PC-9 (cell line): ENCODE data around the gene PTPRT. TPM values are rescaled to one million over a fixed set of nuclear protein-coding genes. Genes with fewer than 3 reads are reported as not detected.
A peak's percentile ranks its signal among the peaks of the same experiment; 100 is the strongest.

Source experiments
- BruUV-seq: library from RNA; stranded (reverse); fragments of 400-500 nt; replicated peaks from 2 replicates; lab custom pipeline; 2021; lab: Mats Ljungman, UMichigan
- CTCF ChIA-PET: fragments of 300-600 bp; sonication (Branson Sonifier 250); formaldehyde crosslinking; loops from one replicate; lab custom pipeline; 2022; ENCODE audit warnings: antibody characterized with exemption; lab: Charles Lee
- POLR2A ChIA-PET: fragments of 300-600 bp; sonication (Branson Sonifier 250); formaldehyde crosslinking; loops from one replicate; lab custom pipeline; 2022; ENCODE audit warnings: antibody characterized with exemption; ENCODE audit not compliant: unreplicated experiment; lab: Charles Lee
- DNase-seq, 2 experiments: peaks; one replicate each; pipeline versions ENCODE4 v3.0.0 to v3.0.0-alpha.2; 2015 to 2022; ENCODE audit warnings: mixed read lengths in 1 of 2
- H2AFZ ChIP-seq: fragments of 200-600 bp; sonication (generic); 2 replicates; pipeline ENCODE4 v1.8.1; 2017; ENCODE audit warnings: antibody characterized with exemption
- H3F3A ChIP-seq: fragments of 200-600 bp; sonication (generic); 2 replicates; pipeline ENCODE4 v1.8.1; 2017; ENCODE audit warnings: antibody characterized with exemption, mild to moderate bottlenecking, low read depth; ENCODE audit not compliant: insufficient read depth
- H3K27ac ChIP-seq: fragments of 200-600 bp; sonication (generic); 2 replicates; pipeline ENCODE4 v1.6.1; 2016; ENCODE audit warnings: mixed run types
- H3K27me3 ChIP-seq: fragments of 200-600 bp; sonication (generic); 2 replicates; pipeline ENCODE4 v1.6.1; 2016; ENCODE audit warnings: low read depth, mixed run types; ENCODE audit not compliant: insufficient read depth
- H3K36me3 ChIP-seq: fragments of 200-600 bp; sonication (generic); 2 replicates; pipeline ENCODE4 v1.6.1; 2016; ENCODE audit warnings: low read depth, mixed run types
- H3K4me1 ChIP-seq: fragments of 200-600 bp; sonication (generic); replicated peaks from 2 replicates; pipeline ENCODE4 v1.6.1; 2016; ENCODE audit warnings: mixed run types; ENCODE audit not compliant: insufficient read depth
- H3K4me2 ChIP-seq: fragments of 200-600 bp; sonication (generic); 2 replicates; pipeline ENCODE4 v1.6.1; 2017; ENCODE audit warnings: mixed run types
- H3K4me3 ChIP-seq: fragments of 200-600 bp; sonication (generic); 2 replicates; pipeline ENCODE4 v1.6.1; 2016; ENCODE audit warnings: mixed run types
- H3K79me2 ChIP-seq: fragments of 200-600 bp; sonication (generic); 2 replicates; pipeline ENCODE4 v1.6.1; 2017; ENCODE audit warnings: low read depth, mixed run types
- H3K9me2 ChIP-seq: fragments of 200-600 bp; sonication (generic); 2 replicates; pipeline ENCODE4 v1.8.1; 2017; ENCODE audit warnings: mild to moderate bottlenecking; ENCODE audit not compliant: insufficient read depth
- H3K9me3 ChIP-seq: fragments of 200-600 bp; sonication (generic); 2 replicates; pipeline ENCODE4 v1.8.1; 2016; ENCODE audit warnings: low read depth; ENCODE audit not compliant: insufficient read depth
- H4K20me1 ChIP-seq: fragments of 200-600 bp; sonication (generic); 2 replicates; pipeline ENCODE4 v1.8.1; 2017; ENCODE audit not compliant: insufficient read depth
- CTCF ChIP-seq: fragments of 200-600 bp; sonication (generic); conservative IDR thresholded peaks from 2 replicates; pipeline ENCODE4 v1.6.1; 2017; ENCODE audit warnings: mixed run types, antibody characterized with exemption, mild to moderate bottlenecking, moderate library complexity
- EZH2 ChIP-seq: fragments of 200-600 bp; sonication (generic); IDR thresholded peaks from 2 replicates; pipeline ENCODE4 v1.8.0; 2017; ENCODE audit warnings: antibody characterized with exemption, low read depth
- intact Hi-C: fragments of 100-400 bp; cut with micrococcal nuclease; formaldehyde crosslinking; loops from one replicate; pipeline ENCODE4 v1.10.0; 2022; ENCODE audit not compliant: unreplicated experiment
- total RNA-seq: library from RNA; stranded (reverse); gene quantifications from 2 replicates; pipeline ENCODE4 v1.2.3, GENCODE V29; 2021

Gene PTPRT
- total RNA-seq, 1 experiment from 2014 or later, result not detected

DNA sequence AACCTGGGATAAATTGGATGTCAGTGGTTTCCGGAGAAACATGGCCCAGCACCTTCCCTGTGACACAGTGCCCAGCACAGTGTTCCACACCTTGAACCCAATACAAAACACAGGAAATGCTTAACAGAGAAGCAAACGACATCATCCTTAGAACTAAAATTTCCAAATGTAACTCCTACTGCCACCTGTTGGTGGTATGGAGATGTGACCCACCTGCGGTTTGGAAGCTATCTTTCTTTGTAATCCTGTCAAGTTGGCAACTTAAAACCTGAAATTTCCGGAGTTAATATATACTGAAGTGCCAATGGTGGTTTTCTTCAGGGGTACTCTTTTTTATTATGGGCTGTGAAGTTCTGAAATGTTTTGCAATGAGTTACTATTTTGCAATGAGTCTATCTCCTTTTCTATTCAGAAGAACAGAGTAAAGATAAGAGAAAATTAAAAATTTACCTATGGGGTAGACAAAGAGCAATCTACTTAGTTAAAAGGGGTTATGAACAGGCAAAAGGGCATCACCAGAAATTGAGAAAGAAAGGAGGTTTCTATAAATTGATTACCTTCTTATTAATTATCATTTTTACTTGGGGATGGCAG lies 658.8 kb downstream of the PTPRT start:
- Histone ChIP-seq H3K27ac (no peak overlapping the region), H3K9me2 (no peaks in the 10 kb centered on the region), H3K9me3 (no peaks in the 10 kb centered on the region), H4K20me1 (no peaks in the 10 kb centered on the region), H3K4me1 (no peaks in the 10 kb centered on the region), H3K4me3 (no peak overlapping the region), H3K4me2 (no peak overlapping the region), H3K79me2 (no peaks in the 10 kb centered on the region), H3K36me3 (no peaks in the 10 kb centered on the region), H3F3A (no peaks in the 10 kb centered on the region), H2AFZ (no peak overlapping the region), H3K27me3 (peaks cover 46% of the 10 kb centered on the region)
- no TSS peak for BruUV-seq
- intact Hi-C loops, result no loop called here
- peak; percentile 75 for TF ChIP-seq CTCF
- TF ChIP-seq EZH2, result no peak
- DNase-seq, result peak in 1 of 2 experiments; percentile 1
- POLR2A ChIA-PET, result no interaction called here
- CTCF ChIA-PET, result no interaction called here

DNA sequence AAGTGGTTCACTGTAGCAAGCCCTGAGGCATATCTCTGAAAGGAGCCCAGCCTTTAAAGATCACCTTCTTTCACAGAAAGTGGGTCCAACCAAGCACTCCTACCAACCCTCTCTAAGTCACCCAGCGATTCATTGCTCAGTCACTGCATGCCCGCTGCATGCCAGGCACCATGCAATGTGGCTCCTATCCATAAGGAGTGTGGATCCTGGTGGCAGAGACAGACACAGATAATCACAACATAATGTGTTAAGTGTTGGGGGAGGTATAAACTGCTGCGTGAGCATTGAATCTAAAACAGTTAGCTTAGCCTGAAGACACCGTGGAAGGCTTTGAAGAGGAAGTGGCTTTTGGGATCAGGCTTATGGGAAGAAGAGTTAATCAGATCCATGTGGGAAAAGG lies 659.5 kb downstream of the PTPRT start:
- Histone ChIP-seq H3F3A (no peaks in the 10 kb centered on the region), H4K20me1 (no peaks in the 10 kb centered on the region), H3K4me1 (no peaks in the 10 kb centered on the region), H2AFZ (no peak overlapping the region), H3K79me2 (no peaks in the 10 kb centered on the region), H3K4me3 (no peak overlapping the region), H3K9me2 (no peaks in the 10 kb centered on the region), H3K27me3 (peaks cover 40% of the 10 kb centered on the region), H3K9me3 (no peaks in the 10 kb centered on the region), H3K27ac (no peak overlapping the region), H3K36me3 (no peaks in the 10 kb centered on the region), H3K4me2 (no peak overlapping the region)
- no TSS peak for BruUV-seq
- intact Hi-C loops, result no loop called here
- TF ChIP-seq CTCF (no peak), EZH2 (no peak)
- POLR2A ChIA-PET, result no interaction called here
- DNase-seq, result no peak
- CTCF ChIA-PET, result no interaction called here

GRCh38 chr20:42524058-42524457 lies 665.6 kb downstream of the PTPRT start:
- no peak overlapping the region for H3K4me2 ChIP-seq
- H3K9me3 ChIP-seq, result no peaks in the 10 kb centered on the region
- no TSS peak for BruUV-seq
- POLR2A ChIA-PET, result no interaction called here
- H3K4me3 ChIP-seq, result no peak overlapping the region
- H3K79me2 ChIP-seq, result no peaks in the 10 kb centered on the region
- intact Hi-C loops, result loop anchor here (10.0 kb wide), 1 partner anchor 789 kb away; no protein-coding TSS in a partner anchor
- no peaks in the 10 kb centered on the region for H3F3A ChIP-seq
- no peaks in the 10 kb centered on the region for H3K36me3 ChIP-seq
- H3K27me3 ChIP-seq, result peaks cover 26% of the 10 kb centered on the region
- CTCF ChIA-PET, result no interaction called here
- H3K27ac ChIP-seq, result no peak overlapping the region
- no peak for DNase-seq
- peaks cover under 1% of the 10 kb centered on the region; the same call in 1 of the 2 replicates for H3K9me2 ChIP-seq
- no peaks in the 10 kb centered on the region for H4K20me1 ChIP-seq
- TF ChIP-seq CTCF (no peak), EZH2 (no peak)
- H2AFZ ChIP-seq, result no peak overlapping the region
- no peaks in the 10 kb centered on the region for H3K4me1 ChIP-seq
